ENCODE results near the gene LCE2B. TPM values are rescaled to one million over a fixed set of nuclear protein-coding genes. Genes with fewer than 3 reads are reported as not detected.
"Not testable (repeated sequence)": the region's sequence is repeated elsewhere in the genome, so short reads cannot be mapped to it uniquely, and the experiment has no call there.

LCE2B gene
- total and polyA plus RNA-seq, 2 donors (not counting 1 experiment from before 2014, with no cell fraction given): 0.53 TPM; not detected in 1

DNA sequence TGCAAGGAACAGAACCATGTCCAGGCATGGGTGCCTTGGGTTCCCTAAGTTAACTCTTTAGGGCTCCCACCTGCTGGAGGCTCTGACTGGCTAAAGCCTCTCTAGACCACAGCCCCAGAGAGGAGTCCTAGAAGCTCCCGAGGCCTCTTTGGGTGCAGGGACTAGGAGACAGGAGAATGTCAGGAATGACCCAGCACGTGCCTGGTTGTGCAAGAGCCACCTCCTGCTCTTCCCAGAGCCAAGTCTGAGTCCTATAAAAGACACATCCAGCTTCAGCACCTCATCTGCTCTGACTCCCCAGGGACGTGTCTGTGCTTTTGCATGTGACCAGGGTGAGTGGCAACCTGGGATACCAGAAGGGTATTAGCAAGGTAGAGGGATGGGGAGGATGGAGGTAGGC, 22.8 kb upstream of the LCE2B start, which contains the start of gene LCE2D:
Gene LCE2D, plus strand, starts transcription at position 283 of the 400 bp plus-strand sequence. CDS start 726 bp downstream, outside the sequence.
- H2AFZ ChIP-seq (ENCODE audit: low read length): no peak within 1 kb of the TSS
- H3K36me3 ChIP-seq (ENCODE audit: control insufficient read depth, insufficient read depth, low read length): no peaks in the 10 kb centered on the region
- H3K27me3 ChIP-seq (ENCODE audit: control insufficient read depth, insufficient read depth, low read length): no peaks in the 10 kb centered on the region
- no peak for DNase-seq (ENCODE audit: low read depth in 2 of 2)
- no peaks in the 10 kb centered on the region for H4K20me1 ChIP-seq (ENCODE audit: control insufficient read depth, extremely low read depth, insufficient read depth, low read length)
- H3K4me2 ChIP-seq (ENCODE audit: extremely low read depth, insufficient read depth, low read length): no peak within 1 kb of the TSS
- H3K79me2 ChIP-seq (ENCODE audit: control insufficient read depth, insufficient read depth, low read length): no peaks in the 10 kb centered on the region
- no peak for TF ChIP-seq EZH2 (IDR thresholded peaks at IDR 0.05; ENCODE audit: low read length, missing control alignments)
- TF ChIP-seq, protein P1, sequence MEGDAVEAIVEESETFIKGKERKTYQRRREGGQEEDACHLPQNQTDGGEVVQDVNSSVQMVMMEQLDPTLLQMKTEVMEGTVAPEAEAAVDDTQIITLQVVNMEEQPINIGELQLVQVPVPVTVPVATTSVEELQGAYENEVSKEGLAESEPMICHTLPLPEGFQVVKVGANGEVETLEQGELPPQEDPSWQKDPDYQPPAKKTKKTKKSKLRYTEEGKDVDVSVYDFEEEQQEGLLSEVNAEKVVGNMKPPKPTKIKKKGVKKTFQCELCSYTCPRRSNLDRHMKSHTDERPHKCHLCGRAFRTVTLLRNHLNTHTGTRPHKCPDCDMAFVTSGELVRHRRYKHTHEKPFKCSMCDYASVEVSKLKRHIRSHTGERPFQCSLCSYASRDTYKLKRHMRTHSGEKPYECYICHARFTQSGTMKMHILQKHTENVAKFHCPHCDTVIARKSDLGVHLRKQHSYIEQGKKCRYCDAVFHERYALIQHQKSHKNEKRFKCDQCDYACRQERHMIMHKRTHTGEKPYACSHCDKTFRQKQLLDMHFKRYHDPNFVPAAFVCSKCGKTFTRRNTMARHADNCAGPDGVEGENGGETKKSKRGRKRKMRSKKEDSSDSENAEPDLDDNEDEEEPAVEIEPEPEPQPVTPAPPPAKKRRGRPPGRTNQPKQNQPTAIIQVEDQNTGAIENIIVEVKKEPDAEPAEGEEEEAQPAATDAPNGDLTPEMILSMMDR (conservative IDR thresholded peaks at IDR 0.05 in 1 of 2, IDR thresholded peaks at IDR 0.05 in 1 of 2; ENCODE audit: low read depth in 1 of 2, low read length in 2 of 2): no peak
- H3K4me3 ChIP-seq (replicated peaks in 1 of 4; ENCODE audit: control extremely low read depth in 1 of 4, insufficient read depth in 1 of 4, low read depth in 3 of 4, low read length in 4 of 4): no peak within 1 kb of the TSS
- no peak within 1 kb of the TSS for H3K9ac ChIP-seq (ENCODE audit: insufficient read depth, low read length)
- H3K9me3 ChIP-seq (ENCODE audit: control insufficient read depth, insufficient read depth, low read depth, low read length): no peaks in the 10 kb centered on the region
- no peak within 1 kb of the TSS for H3K27ac ChIP-seq (ENCODE audit: insufficient read depth, low read length)
- H3K4me1 ChIP-seq (ENCODE audit: control insufficient read depth, extremely low read depth, insufficient read depth, low read length): no peaks in the 10 kb centered on the region

DNA sequence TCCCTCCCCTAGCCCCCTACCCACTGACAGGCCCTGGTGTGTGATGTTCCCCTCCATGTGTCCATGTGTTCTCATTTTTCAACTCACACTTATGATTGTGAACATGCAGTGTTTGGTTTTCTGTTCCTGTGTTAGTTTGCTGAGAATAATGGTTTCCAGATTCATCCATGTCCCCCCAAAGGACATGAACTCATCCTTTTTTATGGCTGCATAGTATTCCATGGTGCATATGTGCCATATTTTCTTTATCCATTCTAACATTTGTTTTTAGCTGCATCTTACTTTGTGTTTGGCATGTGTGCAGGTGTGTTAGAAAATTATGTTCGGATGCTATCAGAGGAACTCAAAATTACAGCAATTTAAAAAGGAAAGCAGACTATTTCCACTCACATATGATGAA, 19.8 kb upstream of the LCE2B start:
- not testable (repeated sequence) for DNase-seq (ENCODE audit: low read depth in 2 of 2); H3K9ac ChIP-seq (ENCODE audit: insufficient read depth, low read length); H3K4me2 ChIP-seq (ENCODE audit: extremely low read depth, insufficient read depth, low read length); H3K79me2 ChIP-seq (ENCODE audit: control insufficient read depth, insufficient read depth, low read length); H2AFZ ChIP-seq (ENCODE audit: low read length); H3K4me1 ChIP-seq (ENCODE audit: control insufficient read depth, extremely low read depth, insufficient read depth, low read length); H3K36me3 ChIP-seq (ENCODE audit: control insufficient read depth, insufficient read depth, low read length); H3K9me3 ChIP-seq (ENCODE audit: control insufficient read depth, insufficient read depth, low read depth, low read length); H3K27me3 ChIP-seq (ENCODE audit: control insufficient read depth, insufficient read depth, low read length); H3K27ac ChIP-seq (ENCODE audit: insufficient read depth, low read length); H3K4me3 ChIP-seq (replicated peaks in 1 of 4; ENCODE audit: control extremely low read depth in 1 of 4, insufficient read depth in 1 of 4, low read depth in 3 of 4, low read length in 4 of 4); H4K20me1 ChIP-seq (ENCODE audit: control insufficient read depth, extremely low read depth, insufficient read depth, low read length)

DNA sequence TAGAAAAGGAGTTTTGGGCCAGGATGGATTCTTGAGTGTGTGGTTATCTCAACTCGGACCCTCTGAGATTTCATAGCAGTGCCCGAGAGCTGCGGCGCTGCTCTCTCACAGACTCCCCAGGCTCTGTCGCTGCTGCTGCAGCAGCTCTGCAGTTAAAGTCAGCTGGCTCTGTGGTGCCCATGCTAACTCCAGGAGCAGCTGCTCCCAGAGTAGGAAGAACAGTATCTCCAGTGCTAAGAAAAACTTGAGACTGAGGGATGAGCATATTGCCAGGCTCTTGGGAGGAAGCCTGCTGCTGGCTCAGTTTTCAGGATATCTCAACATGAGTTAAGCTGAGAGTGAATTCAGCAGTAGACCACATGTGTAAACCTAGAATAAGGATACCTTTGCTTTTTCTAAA, 18.3 kb upstream of the LCE2B start:
- no peaks in the 10 kb centered on the region for H3K9me3 ChIP-seq (ENCODE audit: control insufficient read depth, insufficient read depth, low read depth, low read length)
- H3K4me3 ChIP-seq (replicated peaks in 1 of 4; ENCODE audit: control extremely low read depth in 1 of 4, insufficient read depth in 1 of 4, low read depth in 3 of 4, low read length in 4 of 4): no peak overlapping the region
- no peaks in the 10 kb centered on the region for H3K27me3 ChIP-seq (ENCODE audit: control insufficient read depth, insufficient read depth, low read length)
- DNase-seq (ENCODE audit: low read depth in 2 of 2): no peak
- no peak overlapping the region for H3K27ac ChIP-seq (ENCODE audit: insufficient read depth, low read length)
- H3K36me3 ChIP-seq (ENCODE audit: control insufficient read depth, insufficient read depth, low read length): no peaks in the 10 kb centered on the region
- no peak overlapping the region for H3K9ac ChIP-seq (ENCODE audit: insufficient read depth, low read length)
- TF ChIP-seq, protein P1 (conservative IDR thresholded peaks at IDR 0.05 in 1 of 2, IDR thresholded peaks at IDR 0.05 in 1 of 2; ENCODE audit: low read depth in 1 of 2, low read length in 2 of 2): no peak
- TF ChIP-seq EZH2 (IDR thresholded peaks at IDR 0.05; ENCODE audit: low read length, missing control alignments): no peak
- no peaks in the 10 kb centered on the region for H3K79me2 ChIP-seq (ENCODE audit: control insufficient read depth, insufficient read depth, low read length)
- no peaks in the 10 kb centered on the region for H4K20me1 ChIP-seq (ENCODE audit: control insufficient read depth, extremely low read depth, insufficient read depth, low read length)
- no peaks in the 10 kb centered on the region for H3K4me1 ChIP-seq (ENCODE audit: control insufficient read depth, extremely low read depth, insufficient read depth, low read length)
- no peak overlapping the region for H2AFZ ChIP-seq (ENCODE audit: low read length)
- H3K4me2 ChIP-seq (ENCODE audit: extremely low read depth, insufficient read depth, low read length): no peak overlapping the region
